BE2C (cell line): Measurements from ENCODE around the gene EEF1A2.

Source experiments
- DNase-seq: peaks from one replicate; pipeline ENCODE4 v3.0.0-alpha.2; 2020
- H3K27me3 ChIP-seq: fragments of 250-450 bp; sonication (Bioruptor Pico); 2 replicates; pipeline ENCODE4 v1.5.1; 2020; ENCODE audit warnings: mild to moderate bottlenecking
- H3K36me3 ChIP-seq: fragments of 250-450 bp; sonication (Bioruptor Pico); 2 replicates; pipeline ENCODE4 v1.5.1; 2020; ENCODE audit warnings: mild to moderate bottlenecking
- H3K4me1 ChIP-seq: fragments of 250-450 bp; sonication (Bioruptor Pico); 2 replicates; pipeline ENCODE4 v1.5.1; 2020
- H3K4me3 ChIP-seq: 2 replicates; pipeline ENCODE4 v1.5.1; 2011; ENCODE audit warnings: low read depth, low read length
- H3K9me3 ChIP-seq: fragments of 250-450 bp; sonication (Bioruptor Pico); 2 replicates; pipeline ENCODE4 v1.5.1; 2020
- CTCF ChIP-seq: IDR thresholded peaks from 2 replicates; pipeline ENCODE4 v1.5.1; 2012; ENCODE audit warnings: mild to moderate bottlenecking, low read depth, low read length

The EEF1A2 gene

GRCh38 chr20:63522981-63523611, 24.2 kb upstream of the EEF1A2 start:
- TF ChIP-seq CTCF, result no peak
- peaks cover 22% of the 10 kb centered on the region for H3K36me3 ChIP-seq
- no peaks in the 10 kb centered on the region for H3K27me3 ChIP-seq
- H3K9me3 ChIP-seq, result peaks cover 4% of the 10 kb centered on the region; the same call in 1 of the 2 replicates
- H3K4me3 ChIP-seq, result no peak overlapping the region
- H3K4me1 ChIP-seq, result no peaks in the 10 kb centered on the region
- peak; percentile 21 for DNase-seq

- DNase-seq, result no peak
- Histone ChIP-seq H3K36me3 (peaks cover 22% of the 10 kb centered on the region), H3K27me3 (no peaks in the 10 kb centered on the region), H3K4me3 (peak overlapping the region; percentile 20), H3K4me1 (no peaks in the 10 kb centered on the region), H3K9me3 (peaks cover 4% of the 10 kb centered on the region; the same call in 1 of the 2 replicates)
- TF ChIP-seq CTCF, result no peak
These were observed 23.4 kb upstream of the EEF1A2 start for GRCh38 chr20:63522091-63522868.

- Histone ChIP-seq H3K27me3 (no peaks in the 10 kb centered on the region), H3K4me1 (no peaks in the 10 kb centered on the region), H3K4me3 (peak overlapping the region; percentile 73), H3K9me3 (peaks cover 4% of the 10 kb centered on the region; the same call in 1 of the 2 replicates), H3K36me3 (peaks cover 22% of the 10 kb centered on the region)
- TF ChIP-seq CTCF, result no peak
- peak; percentile 23 for DNase-seq
These were observed 22.7 kb upstream of the EEF1A2 start for GRCh38 chr20:63521602-63522001.

- Histone ChIP-seq H3K36me3 (peaks cover 22% of the 10 kb centered on the region), H3K27me3 (no peaks in the 10 kb centered on the region), H3K4me1 (no peaks in the 10 kb centered on the region), H3K4me3 (peak overlapping the region; percentile 73), H3K9me3 (peaks cover 4% of the 10 kb centered on the region; the same call in 1 of the 2 replicates)
- peak; percentile 71 for DNase-seq
- TF ChIP-seq CTCF, result no peak
These were observed 22.2 kb upstream of the EEF1A2 start for GRCh38 chr20:63520934-63521601.

GRCh38 chr20:63520504-63520933, 21.6 kb upstream of the EEF1A2 start, which contains the start of gene PPDPF:
PPDPF (plus strand) TSS chr20:63520765; CDS start chr20:63521309, 544 bp downstream.
- Histone ChIP-seq H3K9me3 (peaks cover 4% of the 10 kb centered on the region; the same call in 1 of the 2 replicates), H3K4me1 (no peaks in the 10 kb centered on the region), H3K36me3 (peaks cover 22% of the 10 kb centered on the region), H3K4me3 (peak within 1 kb of the TSS; percentile 73), H3K27me3 (no peaks in the 10 kb centered on the region)
- peak; percentile 87 for DNase-seq
- no peak for TF ChIP-seq CTCF
